ENCODE results near the gene RAP1GDS1.
"Not testable (repeated sequence)": the region's sequence is repeated elsewhere in the genome, so short reads cannot be mapped to it uniquely, and the experiment has no call there.

The RAP1GDS1 gene

DNA sequence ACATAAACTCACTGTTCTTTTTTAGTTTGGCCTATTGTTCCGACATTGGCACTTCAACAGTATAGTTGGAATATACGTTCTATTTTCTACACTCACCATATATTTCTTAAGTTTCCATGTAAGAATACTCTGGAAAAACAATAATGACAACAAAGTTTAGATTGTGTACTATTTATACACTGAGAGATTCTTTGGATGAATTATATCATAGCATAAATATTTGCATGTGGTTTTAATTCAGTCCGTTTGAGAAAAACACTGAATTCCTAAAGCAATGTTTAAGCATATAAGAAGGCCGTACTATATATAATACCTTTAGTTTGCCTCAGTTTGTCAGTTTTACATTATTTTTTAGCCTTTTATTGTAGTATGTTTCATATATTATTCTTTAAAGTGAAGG lies 82.4 kb downstream of the RAP1GDS1 start:
- in situ Hi-C loops (cut with HindIII; ENCODE audit: low sequenced_read_pairs): no loop called here

DNA sequence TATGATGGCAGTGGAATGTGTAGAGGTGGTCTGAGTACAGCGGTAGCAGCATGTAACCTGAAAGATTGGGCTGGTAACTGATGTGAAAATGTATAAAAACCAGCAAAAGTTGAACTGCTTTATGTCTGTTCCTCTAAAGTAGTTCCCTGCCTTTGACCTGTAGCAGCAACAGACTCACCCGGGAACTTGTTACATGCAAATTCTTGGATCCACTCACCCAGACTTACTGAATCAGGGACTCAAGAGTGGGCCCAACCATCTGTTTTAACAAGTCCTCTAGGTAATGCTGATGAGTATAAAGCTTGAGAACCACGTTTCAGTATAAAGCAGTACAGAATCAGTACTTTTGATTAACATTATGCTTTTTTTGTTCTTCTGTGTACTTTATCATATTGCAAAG lies 84.7 kb downstream of the RAP1GDS1 start:
- in situ Hi-C loops (cut with HindIII; ENCODE audit: low sequenced_read_pairs): no loop called here

- in situ Hi-C loops (cut with HindIII; ENCODE audit: low sequenced_read_pairs): no loop called here
Measured at GRCh38 chr4:98352396-98352795, 91.2 kb downstream of the RAP1GDS1 start.

DNA sequence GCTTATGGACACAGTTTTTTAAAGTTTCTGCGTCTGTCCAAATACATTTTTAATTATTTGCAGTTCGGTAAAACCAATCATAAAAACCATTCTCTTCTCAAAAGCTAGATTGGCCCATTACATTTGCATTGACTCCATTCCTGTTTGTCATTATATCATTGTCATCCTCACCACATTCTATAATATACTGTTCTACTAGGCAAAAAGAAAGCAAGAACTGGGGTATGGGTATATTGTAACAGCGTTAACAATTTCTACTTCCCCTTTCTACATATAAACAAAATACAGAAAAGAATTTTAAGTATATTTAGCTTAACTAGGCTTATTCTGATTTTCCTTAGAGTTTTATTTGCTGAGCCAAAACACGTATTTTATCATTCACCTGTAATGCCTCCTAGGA lies 91.8 kb downstream of the RAP1GDS1 start:
- in situ Hi-C loops (cut with HindIII; ENCODE audit: low sequenced_read_pairs): no loop called here

DNA sequence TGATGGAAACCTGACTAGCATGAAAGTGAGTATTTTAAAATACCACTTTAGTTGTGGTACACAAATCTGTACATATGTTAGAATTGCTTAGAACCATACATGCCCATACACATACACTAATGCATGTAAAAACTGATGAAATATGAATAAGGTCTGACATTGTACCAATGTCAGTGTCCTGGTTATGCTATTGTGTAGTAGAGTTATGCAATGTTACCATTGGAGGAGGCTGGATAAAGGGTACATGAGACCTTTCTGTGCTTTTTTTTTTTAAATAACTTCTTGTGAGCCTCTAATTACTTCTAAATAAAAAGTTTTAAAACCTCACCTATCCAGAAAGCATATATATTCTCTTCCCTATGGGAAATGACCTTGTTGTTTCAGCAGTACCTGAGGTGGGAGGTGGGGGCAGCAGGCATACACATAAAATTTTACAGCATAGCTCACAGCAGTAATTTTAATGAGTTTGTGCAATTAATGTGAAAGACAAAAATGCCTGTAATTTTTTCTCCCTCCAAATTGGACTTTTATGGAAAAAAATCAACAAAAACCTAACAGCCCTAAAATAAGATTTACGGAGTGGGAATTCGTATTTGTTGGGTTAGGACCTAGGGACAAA lies 97.6 kb downstream of the RAP1GDS1 start:
- in situ Hi-C loops (cut with HindIII; ENCODE audit: low sequenced_read_pairs): no loop called here

GRCh38 chr4:98359646-98360045 lies 98.5 kb downstream of the RAP1GDS1 start:
- in situ Hi-C loops (cut with HindIII; ENCODE audit: low sequenced_read_pairs): loop anchor here (5.0 kb wide), 1 partner anchor 47 kb away; no protein-coding TSS in a partner anchor

DNA sequence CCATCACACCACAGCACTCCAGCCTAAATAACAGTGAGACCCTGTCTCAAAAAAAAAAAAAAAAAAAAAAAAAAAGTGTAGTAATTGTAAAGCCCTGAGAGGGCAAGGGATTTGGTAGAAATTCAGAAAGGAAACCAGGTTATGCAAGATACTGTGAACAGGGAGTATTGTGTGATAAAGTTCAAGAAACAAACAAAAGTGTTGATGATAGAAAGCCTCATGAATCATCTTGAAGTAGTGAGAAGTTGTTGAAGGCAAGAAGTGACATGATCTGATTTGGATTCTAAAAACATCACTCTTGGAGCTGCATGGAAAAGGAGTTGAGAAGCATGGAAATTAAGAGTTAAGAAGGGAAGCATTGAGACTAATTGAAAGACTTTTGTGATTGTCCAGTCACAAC lies 102.2 kb downstream of the RAP1GDS1 start:
- in situ Hi-C loops (cut with HindIII; ENCODE audit: low sequenced_read_pairs): loop anchor here (5.0 kb wide), 1 partner anchor 51 kb away; no protein-coding TSS in a partner anchor

GRCh38 chr4:98366275-98366674 lies 105.1 kb downstream of the RAP1GDS1 start:
- in situ Hi-C loops (cut with HindIII; ENCODE audit: low sequenced_read_pairs): not testable (repeated sequence)

- in situ Hi-C loops (cut with HindIII; ENCODE audit: low sequenced_read_pairs): not testable (repeated sequence)
Measured at GRCh38 chr4:98368000-98368399, 106.8 kb downstream of the RAP1GDS1 start.

DNA sequence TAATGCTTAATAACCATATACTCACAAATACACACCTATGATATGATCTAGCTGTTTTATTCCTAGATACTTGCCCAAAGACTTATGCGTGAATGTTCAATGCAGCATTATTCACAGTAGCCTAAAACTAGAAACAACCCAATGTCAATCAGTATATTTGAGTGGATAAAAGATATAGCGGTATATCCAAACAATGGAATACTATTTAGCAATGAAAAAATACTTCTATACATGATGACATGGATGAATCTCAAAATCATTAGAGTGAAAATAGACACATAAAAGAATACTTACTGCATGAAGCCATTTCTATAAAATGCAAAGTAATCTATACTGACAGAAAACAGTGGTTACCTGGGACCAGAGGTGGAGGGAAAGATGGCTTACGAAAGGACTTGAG lies 108.1 kb downstream of the RAP1GDS1 start:
- in situ Hi-C loops (cut with HindIII; ENCODE audit: low sequenced_read_pairs): no loop called here

DNA sequence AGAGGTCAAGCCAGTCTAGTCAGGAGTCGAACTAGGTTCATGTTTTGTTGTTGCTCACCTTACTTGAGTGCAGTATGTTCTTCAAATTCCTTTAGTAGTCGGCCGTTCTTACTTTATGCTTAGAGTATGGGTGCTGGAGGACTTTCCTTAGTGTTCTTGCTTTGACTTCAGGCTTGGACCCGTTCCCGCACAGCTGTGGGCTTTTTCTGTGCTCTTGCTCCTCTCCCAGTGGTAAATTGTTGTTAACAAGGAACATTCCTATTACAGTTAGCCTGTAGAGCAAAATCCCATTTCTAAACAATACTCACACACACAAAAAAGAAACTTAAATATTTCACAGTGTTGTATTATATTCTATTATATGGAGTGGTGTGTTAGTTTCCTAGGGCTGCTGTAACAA lies 113.5 kb downstream of the RAP1GDS1 start:
- in situ Hi-C loops (cut with HindIII; ENCODE audit: low sequenced_read_pairs): no loop called here

DNA sequence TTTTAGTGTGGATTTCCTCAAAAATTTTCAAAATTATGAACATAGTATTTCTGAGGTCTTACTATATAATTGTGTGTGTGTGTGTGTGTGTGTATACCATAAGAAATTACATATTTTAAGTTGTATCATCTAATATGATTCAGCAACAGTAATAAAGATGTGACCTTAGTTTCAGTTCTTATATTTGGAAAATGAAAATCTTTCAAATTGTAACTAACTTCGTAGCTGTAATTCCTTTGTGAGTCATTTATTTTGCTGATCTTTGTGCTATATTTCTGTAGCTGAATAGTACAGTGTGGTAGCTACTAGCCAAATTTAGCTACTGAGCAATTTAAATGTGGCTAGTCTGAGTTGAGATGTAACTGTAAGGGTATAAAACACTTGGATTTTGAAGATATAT lies 116.4 kb downstream of the RAP1GDS1 start:
- in situ Hi-C loops (cut with HindIII; ENCODE audit: low sequenced_read_pairs): no loop called here

DNA sequence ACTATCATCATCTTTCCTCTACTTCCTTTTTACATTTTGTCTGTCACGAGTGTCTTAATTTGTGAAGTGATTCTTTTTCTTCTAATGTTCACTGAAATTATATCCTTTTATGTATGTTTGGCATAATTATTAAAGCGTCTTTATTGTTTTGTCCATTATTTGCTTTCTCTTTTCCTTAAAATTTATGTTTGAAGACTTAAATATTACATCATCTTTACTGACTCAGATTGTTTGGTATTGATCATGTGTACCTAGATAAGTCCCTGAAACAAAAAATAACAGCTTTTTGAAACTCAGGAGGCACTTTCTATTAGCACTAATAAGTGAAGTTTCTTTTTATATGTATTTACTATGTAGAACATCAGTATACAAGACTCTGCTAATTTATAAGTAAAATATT lies 120.1 kb downstream of the RAP1GDS1 start:
- in situ Hi-C loops (cut with HindIII; ENCODE audit: low sequenced_read_pairs): no loop called here

DNA sequence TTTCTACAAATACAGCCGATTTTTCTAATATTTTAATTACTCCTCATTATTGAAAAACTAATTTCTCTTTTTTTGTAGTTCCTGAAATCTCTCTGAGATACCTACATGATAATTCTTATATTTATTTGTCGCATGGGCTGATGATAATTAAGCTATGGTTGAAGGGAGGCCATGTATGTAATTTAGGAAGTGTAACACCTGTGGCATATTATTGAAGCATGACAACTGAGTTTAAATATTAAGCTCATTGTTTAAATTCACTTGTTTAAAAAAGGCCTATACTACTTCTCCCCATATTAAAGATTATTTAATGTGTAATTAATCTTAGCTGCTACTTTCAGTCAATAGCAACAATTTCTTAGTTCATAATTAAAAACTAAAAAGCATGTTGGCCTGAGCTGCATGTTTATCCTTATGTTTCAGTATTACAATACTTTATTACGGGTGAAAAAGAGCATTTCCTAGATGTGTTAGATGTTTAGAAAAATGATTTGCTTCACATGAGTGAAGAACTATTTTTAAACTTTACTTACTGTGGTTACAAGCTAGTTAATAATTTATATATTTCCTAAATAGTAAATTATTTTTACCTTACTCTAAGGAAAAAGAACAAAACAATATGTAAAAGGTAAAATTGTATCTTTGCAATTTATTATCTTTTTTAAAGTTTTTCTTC lies 122.4 kb downstream of the RAP1GDS1 start:
- in situ Hi-C loops (cut with HindIII; ENCODE audit: low sequenced_read_pairs): no loop called here

DNA sequence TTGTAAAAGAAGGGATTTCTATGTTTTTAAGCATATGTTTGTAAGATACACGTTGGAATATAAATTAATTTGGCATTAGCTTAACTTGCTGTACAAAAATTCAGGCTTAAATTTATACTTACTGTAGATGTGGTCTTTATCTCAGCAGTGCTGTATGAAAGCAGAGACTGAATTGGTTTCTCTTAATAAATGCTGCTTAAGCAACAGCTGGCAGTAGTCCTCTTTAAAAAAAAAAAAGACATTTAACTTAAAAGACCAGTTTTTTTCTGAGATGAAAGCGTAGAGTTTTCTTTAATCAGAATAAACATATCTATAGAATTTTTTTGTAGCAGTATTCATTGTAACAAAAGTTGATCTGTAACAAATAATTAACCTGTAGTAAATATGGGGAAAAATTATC lies 124.6 kb downstream of the RAP1GDS1 start:
- in situ Hi-C loops (cut with HindIII; ENCODE audit: low sequenced_read_pairs): no loop called here

DNA sequence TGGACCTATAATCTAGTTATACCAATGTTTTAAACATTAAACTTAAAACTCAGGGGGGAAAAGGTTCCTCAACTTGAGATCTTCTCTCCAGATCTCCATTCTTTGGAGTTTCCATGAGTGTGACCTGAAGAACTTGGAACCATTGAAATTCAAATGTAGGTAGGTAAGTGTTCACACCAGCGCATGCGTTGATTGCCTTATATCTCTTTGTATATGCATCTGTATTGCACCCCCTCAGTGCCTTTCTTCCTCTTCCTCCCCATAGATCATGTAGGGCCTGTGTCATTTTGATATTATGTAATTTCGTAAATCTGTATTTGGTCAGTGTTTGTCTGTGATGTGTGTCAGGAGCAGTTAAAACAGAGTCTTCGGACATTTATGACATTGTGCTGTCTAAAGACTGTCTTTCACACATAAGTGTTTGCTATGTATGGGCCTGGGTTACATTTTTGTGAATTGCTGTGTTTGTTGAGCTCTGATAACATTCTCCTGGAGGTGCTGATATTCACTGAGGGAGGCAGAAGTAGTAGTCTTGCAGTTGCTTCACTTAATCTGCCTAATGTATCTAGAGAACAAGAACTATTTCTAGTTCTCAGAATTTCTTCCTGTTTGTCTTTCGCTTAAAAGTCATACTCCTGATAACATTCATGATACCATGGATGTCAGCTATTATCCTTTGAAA lies 126.3 kb downstream of the RAP1GDS1 start:
- in situ Hi-C loops (cut with HindIII; ENCODE audit: low sequenced_read_pairs): no loop called here

GRCh38 chr4:98394134-98394533 lies 132.9 kb downstream of the RAP1GDS1 start:
- in situ Hi-C loops (cut with HindIII; ENCODE audit: low sequenced_read_pairs): no loop called here

DNA sequence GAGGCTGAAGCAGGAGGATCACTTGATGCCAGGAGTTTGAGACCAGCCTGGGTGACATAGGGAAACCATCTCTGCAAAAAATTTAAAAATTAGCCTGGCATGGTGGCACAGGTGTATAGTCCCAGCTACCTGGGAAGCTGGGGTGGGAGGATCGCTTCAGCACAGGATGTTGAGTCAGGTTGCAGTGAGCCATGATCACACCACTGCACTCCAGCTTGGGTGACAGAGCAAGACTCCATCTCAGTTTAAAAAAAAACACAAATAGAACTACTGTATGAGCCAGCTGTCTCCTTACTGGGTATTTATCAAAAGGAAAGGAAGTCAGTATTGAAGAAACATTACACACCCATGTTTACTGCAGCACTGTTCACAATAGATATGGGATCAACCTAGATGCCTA lies 138.7 kb downstream of the RAP1GDS1 start:
- in situ Hi-C loops (cut with HindIII; ENCODE audit: low sequenced_read_pairs): no loop called here

GRCh38 chr4:98406819-98407218 lies 145.6 kb downstream of the RAP1GDS1 start:
- in situ Hi-C loops (cut with HindIII; ENCODE audit: low sequenced_read_pairs): no loop called here

GRCh38 chr4:98411731-98412130 lies 150.5 kb downstream of the RAP1GDS1 start:
- in situ Hi-C loops (cut with HindIII; ENCODE audit: low sequenced_read_pairs): no loop called here

DNA sequence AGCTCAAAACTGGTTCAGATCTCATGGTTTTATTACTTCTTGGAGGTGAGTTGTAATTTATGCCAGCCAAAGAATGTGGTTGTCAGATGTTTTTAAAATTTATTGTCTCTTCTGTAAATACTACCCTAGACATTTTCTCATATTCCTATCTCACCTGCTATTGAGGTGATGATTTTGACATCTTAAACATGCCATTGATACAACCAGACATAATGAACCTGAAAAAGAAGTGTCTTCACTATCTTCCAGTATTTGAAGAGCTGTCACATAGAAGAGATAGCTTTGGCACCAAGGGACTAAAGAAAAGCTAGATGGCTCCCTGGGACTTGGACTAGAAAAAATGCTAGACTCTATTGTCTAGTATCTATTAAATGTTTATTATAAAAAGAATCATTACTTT lies 155.7 kb downstream of the RAP1GDS1 start:
- in situ Hi-C loops (cut with HindIII; ENCODE audit: low sequenced_read_pairs): no loop called here

DNA sequence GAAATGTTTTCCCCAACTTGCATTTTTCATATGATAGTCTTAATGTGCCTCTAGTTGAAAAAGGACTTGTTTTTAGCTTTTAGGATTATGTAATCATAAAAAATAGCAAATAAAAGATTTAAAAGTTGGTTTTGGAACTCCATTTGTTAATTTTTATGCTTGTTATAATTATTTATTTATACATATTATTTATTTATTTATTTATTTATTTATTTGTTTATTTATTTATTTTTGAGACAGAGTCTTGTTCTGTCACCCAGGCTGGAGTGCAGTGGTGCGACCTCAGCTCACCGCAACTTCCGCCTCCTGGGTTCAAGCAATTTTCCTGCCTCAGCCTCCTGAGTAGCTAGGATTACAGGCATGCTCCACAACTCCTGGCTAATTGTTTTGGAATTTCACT lies 159.0 kb downstream of the RAP1GDS1 start:
- in situ Hi-C loops (cut with HindIII; ENCODE audit: low sequenced_read_pairs): not testable (repeated sequence)
